ENCODE results near the gene ATP10A. TPM values are rescaled to one million over a fixed set of nuclear protein-coding genes. Genes with fewer than 3 reads are reported as not detected.

ATP10A gene
- total and polyA plus RNA-seq, 2 experiments from 2014 or later: not detected

DNA sequence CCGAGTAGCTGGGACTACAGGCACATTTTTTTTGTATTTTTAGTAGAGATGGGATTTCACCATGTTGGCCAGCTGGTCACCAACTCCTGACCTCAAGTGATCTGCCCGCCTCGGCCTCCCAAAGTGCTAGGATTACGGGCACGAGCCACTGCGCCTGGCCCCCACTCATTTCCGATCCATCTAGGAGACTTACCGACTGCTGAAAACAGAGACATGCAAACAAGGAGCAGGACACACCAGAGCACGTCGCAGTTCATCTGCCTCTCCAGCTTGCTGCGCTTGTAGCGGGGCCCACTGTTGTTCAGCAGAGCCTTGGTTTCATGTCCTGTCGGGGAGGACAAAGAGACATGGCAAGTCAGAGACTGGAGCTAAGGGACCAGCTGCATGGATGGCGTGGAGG lies 137.4 kb downstream of the ATP10A start:
- Histone ChIP-seq H3K4me3 (no peak overlapping the region), H3K36me3 (no peaks in the 10 kb centered on the region), H3K27ac (no peak overlapping the region), H3K4me1 (ENCODE audit: low read depth) (no peaks in the 10 kb centered on the region), H3K9me3 (ENCODE audit: low read depth) (no peaks in the 10 kb centered on the region), H3K27me3 (peaks cover 5% of the 10 kb centered on the region)
- TF ChIP-seq, protein P1, sequence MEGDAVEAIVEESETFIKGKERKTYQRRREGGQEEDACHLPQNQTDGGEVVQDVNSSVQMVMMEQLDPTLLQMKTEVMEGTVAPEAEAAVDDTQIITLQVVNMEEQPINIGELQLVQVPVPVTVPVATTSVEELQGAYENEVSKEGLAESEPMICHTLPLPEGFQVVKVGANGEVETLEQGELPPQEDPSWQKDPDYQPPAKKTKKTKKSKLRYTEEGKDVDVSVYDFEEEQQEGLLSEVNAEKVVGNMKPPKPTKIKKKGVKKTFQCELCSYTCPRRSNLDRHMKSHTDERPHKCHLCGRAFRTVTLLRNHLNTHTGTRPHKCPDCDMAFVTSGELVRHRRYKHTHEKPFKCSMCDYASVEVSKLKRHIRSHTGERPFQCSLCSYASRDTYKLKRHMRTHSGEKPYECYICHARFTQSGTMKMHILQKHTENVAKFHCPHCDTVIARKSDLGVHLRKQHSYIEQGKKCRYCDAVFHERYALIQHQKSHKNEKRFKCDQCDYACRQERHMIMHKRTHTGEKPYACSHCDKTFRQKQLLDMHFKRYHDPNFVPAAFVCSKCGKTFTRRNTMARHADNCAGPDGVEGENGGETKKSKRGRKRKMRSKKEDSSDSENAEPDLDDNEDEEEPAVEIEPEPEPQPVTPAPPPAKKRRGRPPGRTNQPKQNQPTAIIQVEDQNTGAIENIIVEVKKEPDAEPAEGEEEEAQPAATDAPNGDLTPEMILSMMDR (IDR thresholded peaks at IDR 0.05; ENCODE audit: low read depth, low read length): no peak
- DNase-seq (ENCODE audit: low read depth in 1 of 2, low spot score in 1 of 2): no peak

DNA sequence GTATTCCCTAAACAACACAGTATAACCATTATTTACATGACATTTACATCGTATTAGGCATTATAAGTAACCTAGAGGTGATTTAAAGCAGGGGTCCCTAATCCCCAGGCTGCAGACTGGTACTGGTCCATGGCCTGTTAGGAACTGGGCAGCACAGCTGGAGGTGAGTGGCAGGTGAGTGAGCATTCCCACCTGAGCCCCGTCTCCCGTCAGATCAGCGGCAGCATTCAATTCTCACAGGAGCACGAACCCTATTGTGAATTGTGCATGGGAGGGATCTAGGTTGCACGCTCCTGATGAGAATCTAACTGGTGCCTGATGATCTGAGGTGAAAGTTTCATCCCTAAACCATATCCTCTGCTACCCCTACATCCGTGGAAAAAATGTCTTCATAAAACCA lies 138.2 kb downstream of the ATP10A start:
- H3K4me1 ChIP-seq (ENCODE audit: low read depth): no peaks in the 10 kb centered on the region
- H3K36me3 ChIP-seq: no peaks in the 10 kb centered on the region
- H3K27ac ChIP-seq: no peak overlapping the region
- peaks cover 5% of the 10 kb centered on the region for H3K27me3 ChIP-seq
- TF ChIP-seq, protein P1 (IDR thresholded peaks at IDR 0.05; ENCODE audit: low read depth, low read length): no peak
- no peak overlapping the region for H3K4me3 ChIP-seq
- H3K9me3 ChIP-seq (ENCODE audit: low read depth): no peaks in the 10 kb centered on the region
- DNase-seq (ENCODE audit: low read depth in 1 of 2, low spot score in 1 of 2): no peak

DNA sequence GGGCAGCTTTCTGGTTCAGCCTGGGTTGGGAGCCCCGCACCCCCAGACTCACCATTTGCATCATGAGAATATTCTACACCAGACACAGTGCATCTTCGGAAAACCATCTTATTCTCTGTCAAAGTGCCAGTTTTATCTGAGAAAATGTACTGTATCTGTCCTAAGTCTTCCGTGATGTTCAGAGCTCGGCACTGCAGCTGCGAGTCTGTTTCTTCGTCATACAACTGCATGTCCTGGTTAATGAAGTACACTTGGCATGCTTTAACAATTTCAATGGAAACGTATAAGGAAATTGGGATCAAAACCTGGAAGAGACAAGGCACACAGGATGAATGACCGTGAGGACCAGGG lies 141.5 kb downstream of the ATP10A start:
- TF ChIP-seq, protein P1 (IDR thresholded peaks at IDR 0.05; ENCODE audit: low read depth, low read length): no peak
- Histone ChIP-seq H3K4me1 (ENCODE audit: low read depth) (no peaks in the 10 kb centered on the region), H3K27ac (no peak overlapping the region), H3K36me3 (no peaks in the 10 kb centered on the region), H3K4me3 (no peak overlapping the region), H3K9me3 (ENCODE audit: low read depth) (no peaks in the 10 kb centered on the region), H3K27me3 (peaks cover 5% of the 10 kb centered on the region)
- DNase-seq (ENCODE audit: low read depth in 1 of 2, low spot score in 1 of 2): no peak

GRCh38 chr15:25719101-25719985 lies 143.8 kb downstream of the ATP10A start:
- Histone ChIP-seq H3K36me3 (no peaks in the 10 kb centered on the region), H3K27me3 (peaks cover under 1% of the 10 kb centered on the region), H3K9me3 (ENCODE audit: low read depth) (no peaks in the 10 kb centered on the region), H3K4me1 (ENCODE audit: low read depth) (no peaks in the 10 kb centered on the region), H3K4me3 (no peak overlapping the region), H3K27ac (no peak overlapping the region)
- DNase-seq (ENCODE audit: low read depth in 1 of 2, low spot score in 1 of 2): no peak
- TF ChIP-seq, protein P1 (IDR thresholded peaks at IDR 0.05; ENCODE audit: low read depth, low read length): no peak

- Histone ChIP-seq H3K4me1 (ENCODE audit: low read depth) (no peaks in the 10 kb centered on the region), H3K9me3 (ENCODE audit: low read depth) (no peaks in the 10 kb centered on the region), H3K27ac (no peak overlapping the region), H3K27me3 (no peaks in the 10 kb centered on the region), H3K4me3 (no peak overlapping the region), H3K36me3 (no peaks in the 10 kb centered on the region)
- DNase-seq (ENCODE audit: low read depth in 1 of 2, low spot score in 1 of 2): no peak
- TF ChIP-seq, protein P1 (IDR thresholded peaks at IDR 0.05; ENCODE audit: low read depth, low read length): no peak
Measured at GRCh38 chr15:25718597-25718996, 144.5 kb downstream of the ATP10A start.
